ENCODE data around the gene DCAF17.

GRCh38 chr2:171419333-171419732 lies 14.7 kb upstream of the DCAF17 start:
- TF ChIP-seq CTCF (IDR thresholded peaks at IDR 0.05; ENCODE audit: low read length), result no peak
- TF ChIP-seq EZH2 (IDR thresholded peaks at IDR 0.05; ENCODE audit: borderline replicate concordance, low read length), result no peak

All from OCI-LY1 (cell line).